Sigmoid colon (tissue), 7 donors: Measurements from ENCODE around the gene POLR2C. TPM values are rescaled to one million over a fixed set of nuclear protein-coding genes. Genes with fewer than 3 reads are reported as not detected.

Experiments used
- DNase-seq: peaks from one replicate; pipeline ENCODE4 v3.0.0-alpha.2; 2019
- H3K27ac ChIP-seq, 4 donors: fragments of 200-600 bp; sonication (generic); one replicate each; pipeline ENCODE4 v1.5.1; 2016 to 2019; ENCODE audit warnings: mild to moderate bottlenecking in 1 of 4
- H3K27me3 ChIP-seq, 3 donors: fragments of 200-600 bp; sonication (generic); one replicate each; pipeline ENCODE4 v1.5.1; 2019; ENCODE audit warnings: mild to moderate bottlenecking in 1 of 3
- H3K36me3 ChIP-seq, 4 donors: fragments of 200-600 bp; sonication (generic); one replicate each; pipeline ENCODE4 v1.5.1; 2016 to 2019
- H3K4me1 ChIP-seq, 4 donors: fragments of 200-600 bp; sonication (generic); one replicate each; pipeline ENCODE4 v1.5.1; 2017 to 2019
- H3K4me3 ChIP-seq, 4 donors: fragments of 200-600 bp; sonication (generic); one replicate each; pipeline ENCODE4 v1.5.1; 2017 to 2019; ENCODE audit warnings: mild to moderate bottlenecking in 2 of 4, moderate library complexity in 1 of 4
- H3K9me3 ChIP-seq, 4 donors: fragments of 200-600 bp in 3 of 4; sonication (generic) in 3 of 4; one replicate each; pipeline versions ENCODE4 v1.5.1 to v1.6.1; 2013 to 2019
- EP300 ChIP-seq, 4 donors: sonication (generic); formaldehyde crosslinking; IDR thresholded peaks; one replicate each; pipeline ENCODE4 v1.6.1; 2017; ENCODE audit warnings: antibody characterized with exemption in 4 of 4
- POLR2A ChIP-seq, 2 donors: fragments of 450-650 bp; IDR thresholded peaks; one replicate each; pipeline ENCODE4 v1.6.1; 2016; ENCODE audit warnings: antibody characterized with exemption in 2 of 2, mild to moderate bottlenecking in 2 of 2, moderate library complexity in 2 of 2
- POLR2AphosphoS5 ChIP-seq, 4 donors: sonication (generic); formaldehyde crosslinking; IDR thresholded peaks; one replicate each; pipeline ENCODE4 v1.6.1; 2017; ENCODE audit warnings: antibody characterized with exemption in 4 of 4
- WGBS, 2 donors: extraction: QIAGEN DNeasy Blood & Tissue Kit; methylation state at CpG; one replicate each; pipeline ENCODE4 v1.1.7; 2013; 5-methylcytosine and 5-hydroxymethylcytosine counted together
- intact Hi-C: fragments of 100-400 bp; cut with DNase I; formaldehyde crosslinking; loops from one replicate; pipeline ENCODE4 v1.15.1; 2023
- polyA plus RNA-seq, 3 donors: library from polyadenylated mRNA; stranded (reverse); fragments of 200-250 nt; gene quantifications; one replicate each; pipeline ENCODE4 v1.2.3, GENCODE V29; 2013
- total RNA-seq, 4 donors: library from RNA; depleted of rRNA; stranded (reverse); fragments of >200 nt; gene quantifications; one replicate each; pipeline ENCODE4 v1.1.0, GENCODE V29; 2016
- TF ChIP-seq, protein P1 (sequence below), 4 experiments: fragments of 450-650 bp in 3 of 4; fragments of 200-600 bp in 1 of 4; IDR thresholded peaks; one replicate each; pipeline ENCODE4 v1.5.1; 2016 to 2019; ENCODE audit warnings: antibody characterized with exemption in 4 of 4, mild to moderate bottlenecking in 3 of 4, moderate library complexity in 2 of 4
- donor health status: healthy with polysubstance abuse.
- donor health status: Bipolar disorder and iron deficiency.
- donor health status: healthy.

POLR2C gene
- total and polyA plus RNA-seq, 7 donors: 52.3 to 141 (median 77.7) TPM

GRCh38 chr16:57509231-57509923 is 46.9 kb downstream of the POLR2C start:
- peak; percentile 47 for DNase-seq
- Histone ChIP-seq H3K36me3 (peaks cover 0 to 8% (median 0%) of the 10 kb centered on the region in 4 donors), H3K27me3 (no peaks in the 10 kb centered on the region), H3K4me1 (peaks cover 0 to 12% (median 5%) of the 10 kb centered on the region in 4 donors), H3K27ac (no peak overlapping the region), H3K4me3 (no peak overlapping the region), H3K9me3 (no peaks in the 10 kb centered on the region)
- 81 to 87% methylated on average over 12 of the region's 12 CpGs for WGBS, 2 donors
- TF ChIP-seq POLR2AphosphoS5 (IDR thresholded peaks at IDR 0.05): no peak
- no peak for TF ChIP-seq EP300 (IDR thresholded peaks at IDR 0.05)
- intact Hi-C loops: no loop called here

- intact Hi-C loops: no loop called here
These were observed 47.8 kb downstream of the POLR2C start for GRCh38 chr16:57510016-57510871.

GRCh38 chr16:57512296-57513001 is 50.0 kb downstream of the POLR2C start:
- Histone ChIP-seq H3K4me1 (peaks cover 0 to 12% (median 5%) of the 10 kb centered on the region in 4 donors), H3K4me3 (no peak overlapping the region), H3K36me3 (peaks cover 2 to 33% (median 6%) of the 10 kb centered on the region in 4 donors), H3K27me3 (no peaks in the 10 kb centered on the region), H3K27ac (peak overlapping the region in 2 of 4 donors; percentile 21 to 42), H3K9me3 (no peaks in the 10 kb centered on the region)
- WGBS, 2 donors: 92 to 94% methylated on average over 23 of the region's 23 CpGs
- TF ChIP-seq POLR2A (IDR thresholded peaks at IDR 0.05): no peak
- TF ChIP-seq EP300 (IDR thresholded peaks at IDR 0.05): no peak
- TF ChIP-seq, protein P1, sequence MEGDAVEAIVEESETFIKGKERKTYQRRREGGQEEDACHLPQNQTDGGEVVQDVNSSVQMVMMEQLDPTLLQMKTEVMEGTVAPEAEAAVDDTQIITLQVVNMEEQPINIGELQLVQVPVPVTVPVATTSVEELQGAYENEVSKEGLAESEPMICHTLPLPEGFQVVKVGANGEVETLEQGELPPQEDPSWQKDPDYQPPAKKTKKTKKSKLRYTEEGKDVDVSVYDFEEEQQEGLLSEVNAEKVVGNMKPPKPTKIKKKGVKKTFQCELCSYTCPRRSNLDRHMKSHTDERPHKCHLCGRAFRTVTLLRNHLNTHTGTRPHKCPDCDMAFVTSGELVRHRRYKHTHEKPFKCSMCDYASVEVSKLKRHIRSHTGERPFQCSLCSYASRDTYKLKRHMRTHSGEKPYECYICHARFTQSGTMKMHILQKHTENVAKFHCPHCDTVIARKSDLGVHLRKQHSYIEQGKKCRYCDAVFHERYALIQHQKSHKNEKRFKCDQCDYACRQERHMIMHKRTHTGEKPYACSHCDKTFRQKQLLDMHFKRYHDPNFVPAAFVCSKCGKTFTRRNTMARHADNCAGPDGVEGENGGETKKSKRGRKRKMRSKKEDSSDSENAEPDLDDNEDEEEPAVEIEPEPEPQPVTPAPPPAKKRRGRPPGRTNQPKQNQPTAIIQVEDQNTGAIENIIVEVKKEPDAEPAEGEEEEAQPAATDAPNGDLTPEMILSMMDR (IDR thresholded peaks at IDR 0.05): no peak
- no peak for TF ChIP-seq POLR2AphosphoS5 (IDR thresholded peaks at IDR 0.05)
- DNase-seq: peak; percentile 60
- intact Hi-C loops: no loop called here

More at GRCh38 chr16:57510016-57510871, 47.8 kb downstream of the POLR2C start:
- H3K27ac ChIP-seq: no peak overlapping the region
- DNase-seq: peak; percentile 52
- no peak overlapping the region for H3K4me3 ChIP-seq
- H3K4me1 ChIP-seq: peaks cover 0 to 12% (median 5%) of the 10 kb centered on the region in 4 donors
- H3K9me3 ChIP-seq: no peaks in the 10 kb centered on the region
- TF ChIP-seq, protein P1 (IDR thresholded peaks at IDR 0.05): no peak
- WGBS, 2 donors: 63 to 70% methylated on average over 10 of the region's 10 CpGs
- peaks cover 0 to 11% (median 0%) of the 10 kb centered on the region in 4 donors for H3K36me3 ChIP-seq
- H3K27me3 ChIP-seq: no peaks in the 10 kb centered on the region

DNA sequence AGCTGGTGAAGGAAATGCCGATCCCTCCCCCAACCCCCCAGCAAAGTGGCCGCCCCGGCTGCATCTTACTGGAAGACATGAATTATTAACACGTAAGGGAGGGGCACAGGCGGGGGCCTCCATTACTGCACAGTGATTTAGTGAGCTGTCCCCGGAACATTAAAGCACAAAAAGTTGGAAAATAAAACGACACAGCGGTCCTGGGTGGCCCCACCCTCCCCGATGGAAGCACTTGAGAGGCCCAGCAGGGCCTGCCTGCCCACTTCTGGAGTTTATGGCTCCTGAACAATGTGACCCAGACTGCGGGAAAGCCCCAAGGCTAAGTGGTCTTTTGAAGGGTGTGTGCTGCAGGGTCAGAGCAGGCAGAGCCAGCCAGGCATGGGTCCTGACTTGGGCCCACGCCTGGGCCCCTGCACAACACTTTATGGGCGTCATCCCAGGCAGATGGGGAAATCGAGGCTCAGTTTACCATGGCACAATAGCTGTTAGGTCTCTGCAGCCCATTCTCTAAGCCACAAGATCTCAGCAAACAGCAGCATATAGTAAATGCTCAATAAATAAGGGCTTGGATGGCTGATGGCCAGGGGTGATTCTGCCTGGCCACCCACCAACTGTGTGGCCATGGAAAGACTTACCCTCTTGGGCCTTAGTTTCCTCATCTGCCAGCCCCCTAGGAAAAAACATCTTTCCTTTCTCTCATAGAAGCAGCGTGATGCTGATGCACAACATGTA is 51.1 kb downstream of the POLR2C start:
- H3K4me1 ChIP-seq: peaks cover 0 to 12% (median 5%) of the 10 kb centered on the region in 4 donors
- H3K4me3 ChIP-seq: no peak overlapping the region
- peak overlapping the region in 2 of 4 donors; percentile 21 to 42 for H3K27ac ChIP-seq
- TF ChIP-seq, protein P1 (IDR thresholded peaks at IDR 0.05): no peak
- TF ChIP-seq POLR2A (IDR thresholded peaks at IDR 0.05): no peak
- no peak for TF ChIP-seq EP300 (IDR thresholded peaks at IDR 0.05)
- peak in 3 of 4 donors; percentile 29 to 42 (median 31) for TF ChIP-seq POLR2AphosphoS5 (IDR thresholded peaks at IDR 0.05)
- peaks cover 9 to 44% (median 16%) of the 10 kb centered on the region in 4 donors for H3K36me3 ChIP-seq
- H3K9me3 ChIP-seq: no peaks in the 10 kb centered on the region
- WGBS, 2 donors: 17 to 55% methylated on average over 14 of the region's 14 CpGs
- no peaks in the 10 kb centered on the region for H3K27me3 ChIP-seq
- intact Hi-C loops: no loop called here
- DNase-seq: peak; percentile 66
